ENCODE data around the gene BMS1.
"Not testable (repeated sequence)": the region's sequence is repeated elsewhere in the genome, so short reads cannot be mapped to it uniquely, and the experiment has no call there.

BMS1 gene, protein sequence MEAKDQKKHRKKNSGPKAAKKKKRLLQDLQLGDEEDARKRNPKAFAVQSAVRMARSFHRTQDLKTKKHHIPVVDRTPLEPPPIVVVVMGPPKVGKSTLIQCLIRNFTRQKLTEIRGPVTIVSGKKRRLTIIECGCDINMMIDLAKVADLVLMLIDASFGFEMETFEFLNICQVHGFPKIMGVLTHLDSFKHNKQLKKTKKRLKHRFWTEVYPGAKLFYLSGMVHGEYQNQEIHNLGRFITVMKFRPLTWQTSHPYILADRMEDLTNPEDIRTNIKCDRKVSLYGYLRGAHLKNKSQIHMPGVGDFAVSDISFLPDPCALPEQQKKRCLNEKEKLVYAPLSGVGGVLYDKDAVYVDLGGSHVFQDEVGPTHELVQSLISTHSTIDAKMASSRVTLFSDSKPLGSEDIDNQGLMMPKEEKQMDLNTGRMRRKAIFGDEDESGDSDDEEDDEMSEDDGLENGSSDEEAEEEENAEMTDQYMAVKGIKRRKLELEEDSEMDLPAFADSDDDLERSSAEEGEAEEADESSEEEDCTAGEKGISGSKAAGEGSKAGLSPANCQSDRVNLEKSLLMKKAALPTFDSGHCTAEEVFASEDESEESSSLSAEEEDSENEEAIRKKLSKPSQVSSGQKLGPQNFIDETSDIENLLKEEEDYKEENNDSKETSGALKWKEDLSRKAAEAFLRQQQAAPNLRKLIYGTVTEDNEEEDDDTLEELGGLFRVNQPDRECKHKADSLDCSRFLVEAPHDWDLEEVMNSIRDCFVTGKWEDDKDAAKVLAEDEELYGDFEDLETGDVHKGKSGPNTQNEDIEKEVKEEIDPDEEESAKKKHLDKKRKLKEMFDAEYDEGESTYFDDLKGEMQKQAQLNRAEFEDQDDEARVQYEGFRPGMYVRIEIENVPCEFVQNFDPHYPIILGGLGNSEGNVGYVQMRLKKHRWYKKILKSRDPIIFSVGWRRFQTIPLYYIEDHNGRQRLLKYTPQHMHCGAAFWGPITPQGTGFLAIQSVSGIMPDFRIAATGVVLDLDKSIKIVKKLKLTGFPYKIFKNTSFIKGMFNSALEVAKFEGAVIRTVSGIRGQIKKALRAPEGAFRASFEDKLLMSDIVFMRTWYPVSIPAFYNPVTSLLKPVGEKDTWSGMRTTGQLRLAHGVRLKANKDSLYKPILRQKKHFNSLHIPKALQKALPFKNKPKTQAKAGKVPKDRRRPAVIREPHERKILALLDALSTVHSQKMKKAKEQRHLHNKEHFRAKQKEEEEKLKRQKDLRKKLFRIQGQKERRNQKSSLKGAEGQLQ

DNA sequence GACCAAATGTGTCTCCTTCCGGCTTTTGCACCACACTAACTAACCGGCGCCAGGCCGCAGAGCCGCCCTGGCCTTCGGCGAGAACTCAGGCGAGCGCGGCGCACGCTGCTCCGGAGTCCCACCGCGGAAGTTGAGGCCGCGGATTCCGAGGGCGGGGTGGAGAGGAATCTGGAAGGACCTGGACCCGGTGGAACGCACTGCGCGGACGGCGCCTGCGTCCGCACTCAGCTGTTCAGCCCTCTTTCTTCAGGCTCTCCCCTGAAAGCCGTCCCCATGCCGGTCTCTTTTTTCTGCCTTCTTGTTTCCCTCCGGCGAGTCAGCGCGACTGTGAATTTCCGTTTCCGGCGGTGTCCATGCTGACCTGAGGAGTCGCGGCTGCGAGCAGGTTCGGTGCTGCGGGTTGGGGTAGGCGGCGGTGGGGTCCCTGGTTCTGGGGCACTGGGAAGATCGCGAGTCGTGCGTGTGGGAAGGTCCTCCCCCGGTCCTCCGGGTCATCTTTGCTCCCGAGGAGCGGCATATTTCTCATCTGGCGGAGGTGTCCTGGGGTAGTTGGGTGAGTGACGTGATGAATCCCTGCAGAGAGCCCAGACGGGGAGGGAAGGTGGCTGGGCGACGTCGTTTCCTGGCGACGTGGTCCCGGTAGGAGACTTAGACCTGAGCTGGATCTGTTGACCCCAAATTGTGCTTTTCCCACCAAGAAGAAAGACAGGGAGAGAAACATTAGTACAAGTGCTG, at the start of gene BMS1:
BMS1 (plus strand) TSS at position 350 of the 735 bp plus-strand sequence. CDS start 1,600 bp downstream, outside the sequence.
- peak; percentile 63 for DNase-seq

DNA sequence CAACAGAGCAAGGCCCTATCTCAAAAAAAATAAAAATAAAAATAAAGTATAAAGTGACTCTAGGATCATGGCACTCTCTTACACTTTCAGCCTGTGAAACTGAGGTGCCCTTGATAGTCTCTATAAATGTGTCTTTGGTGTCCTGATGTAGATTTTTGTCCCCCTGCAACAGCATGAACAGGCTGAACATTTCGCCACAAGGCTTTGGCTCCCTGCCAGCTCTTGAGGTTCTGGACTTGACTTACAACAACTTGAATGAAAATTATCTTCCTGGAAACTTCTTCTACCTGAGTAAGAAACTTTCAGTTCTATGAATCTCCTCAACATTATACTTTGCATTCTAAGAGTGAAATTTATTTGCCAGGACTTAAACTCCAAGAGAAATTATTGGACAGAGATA, 48.1 kb upstream of the BMS1 start:
- no peak for DNase-seq

DNA sequence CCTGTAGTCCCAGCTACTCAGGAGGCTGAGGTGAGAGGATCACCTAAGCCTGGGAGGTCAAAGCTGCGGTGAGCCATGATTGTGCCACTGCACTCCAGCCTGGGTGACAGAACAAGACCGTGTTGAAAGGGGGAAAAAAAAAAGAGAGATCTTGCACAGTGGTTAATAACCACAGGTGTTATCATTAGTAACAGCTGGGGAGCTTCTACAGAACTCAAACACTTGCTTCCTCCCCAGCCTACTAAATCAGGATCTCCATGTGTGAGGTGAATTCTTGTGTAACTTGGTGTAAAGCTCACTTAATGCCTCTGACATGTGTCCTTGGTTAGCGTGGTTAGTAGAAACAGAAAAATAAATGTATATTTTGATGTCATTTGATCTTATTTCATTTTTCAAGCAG, 43.9 kb upstream of the BMS1 start:
- no peak for DNase-seq

- DNase-seq, result not testable (repeated sequence)
Observed at GRCh38 chr10:42741536-42741935, 41.1 kb upstream of the BMS1 start.

GRCh38 chr10:42743697-42744096, 38.9 kb upstream of the BMS1 start:
- no peak for DNase-seq

- no peak for DNase-seq
Observed at GRCh38 chr10:42744134-42744701, 38.4 kb upstream of the BMS1 start.

- DNase-seq, result no peak
Observed at GRCh38 chr10:42753126-42753506, 29.5 kb upstream of the BMS1 start.

- no peak for DNase-seq
Observed at GRCh38 chr10:42753507-42754154, 29.0 kb upstream of the BMS1 start.

DNA sequence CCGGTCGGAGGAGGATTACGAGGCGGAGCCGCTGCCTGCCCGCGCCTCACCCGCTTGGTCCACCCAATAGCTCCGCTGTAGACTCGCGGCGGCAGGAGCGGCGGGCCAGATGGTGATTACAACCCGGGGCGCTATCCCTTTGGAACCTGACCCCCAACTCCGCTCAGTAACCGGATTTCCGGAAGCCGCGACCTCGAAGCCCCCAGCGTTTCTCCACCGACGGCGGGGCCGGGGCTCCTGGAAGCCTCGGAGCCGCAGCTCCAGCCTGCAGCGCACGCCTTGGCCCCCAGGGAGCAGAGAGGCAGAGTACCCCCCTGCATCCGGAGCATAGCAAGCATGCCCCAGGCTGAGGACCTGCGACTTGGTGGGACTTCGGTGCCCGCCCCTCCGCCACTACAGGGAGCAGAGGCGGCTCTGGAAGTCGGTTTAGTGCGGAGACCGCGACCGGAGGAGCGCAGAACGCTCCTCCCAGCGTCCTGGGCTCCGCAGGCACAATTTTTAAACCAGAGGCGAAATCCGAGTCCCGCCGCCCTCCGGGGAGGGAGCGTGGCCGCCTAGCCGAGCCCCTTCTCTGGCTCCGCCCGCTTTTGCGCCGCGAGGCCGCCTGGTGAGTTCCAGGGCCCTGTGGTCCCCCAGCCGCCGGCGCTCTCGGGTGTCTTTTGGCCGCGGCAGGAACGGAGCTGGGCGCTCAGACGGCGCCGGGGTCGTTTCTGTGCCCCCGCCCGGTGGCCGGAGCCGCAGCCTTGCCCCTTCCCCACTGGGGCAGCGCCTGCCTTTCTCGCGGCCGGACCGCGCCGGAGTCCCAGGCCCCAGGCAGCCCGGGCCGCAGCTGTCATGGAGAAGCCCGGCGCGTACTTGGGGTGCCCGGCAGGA, 28.2 kb upstream of the BMS1 start:
- no peak for DNase-seq

GRCh38 chr10:42755028-42755451, 27.6 kb upstream of the BMS1 start:
- DNase-seq, result no peak

DNA sequence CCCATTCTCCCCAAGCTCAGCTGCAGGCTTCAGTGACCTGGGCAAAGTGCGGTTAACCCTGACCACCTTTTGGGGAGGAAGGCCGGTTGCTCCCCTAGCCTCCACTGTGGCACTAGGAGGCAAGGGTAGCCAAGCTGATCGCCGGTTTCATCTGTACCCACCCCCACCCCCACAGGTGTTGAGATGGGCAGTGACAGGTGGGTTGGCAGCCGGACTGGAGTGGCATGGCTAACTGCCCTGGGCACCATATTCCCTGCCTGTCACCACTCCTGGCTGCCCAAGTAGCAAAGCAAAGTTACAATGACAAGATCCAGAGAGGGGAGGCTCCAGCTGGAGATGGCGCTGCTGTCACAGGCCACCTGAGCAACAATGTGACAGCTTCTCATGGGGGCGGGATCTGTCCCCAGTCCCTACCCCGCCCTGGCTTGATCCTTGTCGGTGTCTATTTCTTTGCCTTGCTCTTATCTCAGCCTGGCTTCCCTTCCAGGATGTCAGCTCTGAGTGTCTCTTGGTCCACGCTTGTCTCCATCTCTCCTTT, 27.0 kb upstream of the BMS1 start:
- DNase-seq, result no peak

- DNase-seq, result no peak
Observed at GRCh38 chr10:42767906-42768305, 14.7 kb upstream of the BMS1 start.

DNA sequence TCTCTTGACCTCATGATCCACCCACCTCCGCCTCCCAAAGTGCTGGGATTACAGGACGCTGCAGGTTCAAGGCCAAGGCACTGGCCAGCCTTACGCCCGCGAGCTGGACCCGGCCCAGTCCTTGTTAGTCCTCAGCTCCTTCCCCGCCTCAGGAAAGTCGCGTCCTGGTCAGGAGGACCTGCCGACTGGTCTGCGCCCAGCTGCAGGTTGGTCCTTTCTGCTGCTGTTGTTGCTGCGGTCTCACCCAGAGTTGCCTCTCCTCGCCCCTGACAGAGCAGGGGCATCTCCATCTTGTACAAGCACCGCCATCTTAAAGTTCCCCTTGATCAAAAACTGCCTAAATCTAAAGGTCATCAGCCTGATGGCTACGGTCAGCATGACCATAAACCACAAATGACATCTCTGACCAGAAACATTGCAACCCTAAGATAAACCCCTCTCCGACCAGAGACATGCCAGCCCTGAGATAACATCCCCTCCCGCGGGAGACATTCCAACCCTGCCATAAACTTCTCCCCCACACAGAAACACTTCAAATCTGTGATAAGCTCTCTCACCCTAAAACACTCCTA, 13.9 kb upstream of the BMS1 start:
- DNase-seq, result no peak

DNA sequence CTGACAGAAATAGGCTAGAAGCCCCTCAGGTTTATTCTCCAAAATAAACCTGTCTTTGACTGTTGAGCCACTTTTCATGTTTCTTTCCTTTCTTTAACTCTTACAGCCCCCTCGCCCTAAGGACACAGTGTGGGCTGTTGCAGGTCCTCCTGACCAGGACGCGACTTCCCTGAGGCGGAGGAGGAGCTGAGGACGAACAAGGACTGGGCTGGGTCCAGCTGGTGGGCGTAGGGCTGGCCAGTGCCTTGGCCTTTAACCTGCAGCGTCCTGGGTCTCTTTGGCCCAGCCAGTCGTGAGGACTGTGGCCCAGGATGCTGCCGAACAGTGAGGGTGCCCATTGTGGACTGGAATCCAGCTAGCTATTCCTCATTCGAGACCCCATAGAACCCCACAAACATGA, 13.4 kb upstream of the BMS1 start:
- DNase-seq, result no peak

DNA sequence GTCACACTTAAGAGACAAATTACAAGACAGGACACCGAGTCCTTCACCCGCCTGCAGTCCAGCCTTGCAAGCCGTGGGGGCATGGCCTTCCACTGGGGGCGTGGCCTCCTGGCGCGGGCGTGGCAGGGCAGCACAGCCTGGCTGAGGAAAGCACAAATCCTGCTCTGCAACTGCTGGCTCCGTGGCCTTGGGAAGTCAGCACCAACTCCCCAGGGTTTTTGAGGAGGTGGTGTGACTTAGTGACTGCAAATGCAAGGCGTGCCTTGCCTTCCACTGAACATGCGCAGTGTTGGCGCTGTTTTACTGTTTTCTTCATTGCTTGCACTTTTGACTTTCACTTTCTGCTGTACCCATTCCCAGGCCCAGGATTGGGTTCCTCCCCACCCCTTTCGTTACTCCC, 12.9 kb upstream of the BMS1 start:
- no peak for DNase-seq

DNA sequence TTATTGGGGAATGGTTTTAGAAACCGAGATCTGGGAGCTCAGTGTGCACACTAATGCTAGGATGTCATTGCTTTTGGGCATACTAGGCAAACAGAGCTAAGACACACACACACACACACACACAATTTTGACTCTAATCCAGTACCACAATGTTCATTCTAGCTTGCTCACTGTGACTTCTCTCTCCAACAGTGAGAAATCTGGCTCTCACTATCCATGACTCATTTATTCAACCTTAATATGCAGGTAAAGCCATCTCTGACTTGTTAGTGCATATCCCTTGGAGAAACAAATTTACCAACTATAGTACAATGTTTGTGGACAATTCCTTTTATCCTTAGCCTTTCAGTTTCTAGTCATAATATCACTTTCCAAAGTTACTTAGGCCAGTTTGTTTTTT, 5.9 kb upstream of the BMS1 start:
- no peak for DNase-seq

DNA sequence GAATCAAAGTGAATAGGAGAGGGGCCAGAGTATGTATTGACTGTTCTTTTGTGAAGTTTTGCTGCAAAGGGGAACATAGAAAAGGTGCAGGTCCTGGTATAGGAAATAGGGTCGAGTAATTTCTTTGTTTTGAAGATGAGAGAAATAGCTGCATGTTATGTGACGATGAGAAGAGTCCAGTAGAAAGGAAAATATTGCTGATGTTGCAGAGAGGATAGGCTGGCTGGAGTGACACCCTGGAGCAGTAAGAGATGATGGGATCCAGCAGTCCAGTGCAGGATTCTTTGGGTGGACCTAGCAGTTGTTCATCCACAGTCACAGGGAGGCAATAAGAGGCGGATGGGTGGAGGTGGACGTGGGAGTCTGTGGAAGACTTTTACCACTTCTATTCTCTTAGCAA, 2.1 kb upstream of the BMS1 start:
- no peak for DNase-seq

DNA sequence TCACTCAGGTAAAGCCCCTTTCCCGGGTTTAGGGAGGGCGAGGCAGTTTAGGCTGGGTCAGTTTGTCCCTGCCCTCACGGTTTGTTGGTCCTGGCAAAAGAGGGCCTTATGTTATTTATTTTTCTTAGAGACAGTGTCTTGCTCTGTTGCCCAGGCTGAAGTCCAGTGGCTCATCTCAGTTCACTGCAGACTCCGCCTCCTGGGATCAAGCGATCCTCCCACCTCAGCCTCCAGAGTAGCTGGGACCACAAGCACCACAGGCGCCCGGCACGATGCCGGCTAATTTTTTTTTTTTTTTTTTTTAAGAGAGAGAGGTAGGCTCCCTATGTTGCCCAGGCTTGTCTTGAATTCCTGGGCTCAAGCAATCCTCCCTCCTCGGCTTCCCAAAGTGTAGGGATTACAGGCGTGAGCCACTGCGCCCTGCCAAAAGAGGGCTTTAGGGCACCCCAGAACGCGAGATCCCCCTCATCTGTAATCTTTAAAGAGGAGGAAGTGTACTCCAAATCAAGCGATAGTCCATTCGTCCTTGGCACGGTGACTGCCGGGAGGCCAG, 626 bp upstream of the BMS1 start:
- DNase-seq, result no peak

DNA sequence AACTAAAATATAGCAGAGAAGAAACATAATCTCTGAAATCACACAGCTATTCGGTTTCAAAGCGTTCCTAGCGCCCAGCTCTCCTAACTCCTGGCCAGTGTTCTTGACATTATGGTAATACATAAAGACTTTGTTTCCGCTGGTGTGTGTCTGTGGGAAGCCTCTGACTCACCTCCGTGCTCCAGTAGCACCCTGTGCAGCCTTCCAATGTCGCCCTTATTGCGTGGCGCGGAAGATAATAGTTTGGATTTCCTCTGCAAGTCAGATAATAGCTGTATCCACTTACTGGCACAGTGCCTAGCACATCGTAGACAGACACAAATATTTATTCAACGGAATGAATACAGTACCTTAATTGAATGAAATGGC, 570 bp downstream of the BMS1 start:
- DNase-seq, result no peak

DNA sequence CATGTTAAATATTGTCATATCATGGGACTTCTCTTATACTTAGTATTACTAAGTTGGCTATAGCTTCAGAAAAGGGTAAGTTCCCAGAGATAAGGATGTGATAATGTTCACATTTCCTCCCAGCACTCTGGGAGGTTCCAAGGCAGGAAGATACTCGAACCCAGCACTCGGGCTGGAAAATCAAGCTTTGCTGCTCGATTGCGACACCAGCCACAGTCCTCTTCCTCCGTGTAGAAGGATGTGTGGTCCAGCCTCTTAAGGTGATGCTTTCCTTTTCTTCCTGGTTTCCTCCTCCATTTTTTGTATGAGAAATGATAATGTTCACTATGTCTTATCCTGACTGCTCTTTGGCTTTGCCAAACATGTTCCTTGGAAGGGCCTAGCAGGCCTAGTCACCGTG, 3.2 kb downstream of the BMS1 start:
- no peak for DNase-seq
